GM12865 (cell line): ENCODE data around the gene POLR3B.

Experiments used
- DNase-seq: peaks from one replicate; pipeline ENCODE4 v3.0.0; 2010; ENCODE audit warnings: low read depth
- H3K4me3 ChIP-seq: 2 replicates; pipeline ENCODE4 v1.5.1; 2011; ENCODE audit warnings: mild to moderate bottlenecking, low read depth, low read length, control low read depth
- TF ChIP-seq, protein P1 (sequence below): IDR thresholded peaks from 2 replicates; pipeline ENCODE4 v1.5.1; 2011; ENCODE audit warnings: low read length, control low read depth, low read depth, inconsistent platforms; ENCODE audit not compliant: insufficient read depth; ENCODE audit errors: missing control alignments

Gene POLR3B

DNA sequence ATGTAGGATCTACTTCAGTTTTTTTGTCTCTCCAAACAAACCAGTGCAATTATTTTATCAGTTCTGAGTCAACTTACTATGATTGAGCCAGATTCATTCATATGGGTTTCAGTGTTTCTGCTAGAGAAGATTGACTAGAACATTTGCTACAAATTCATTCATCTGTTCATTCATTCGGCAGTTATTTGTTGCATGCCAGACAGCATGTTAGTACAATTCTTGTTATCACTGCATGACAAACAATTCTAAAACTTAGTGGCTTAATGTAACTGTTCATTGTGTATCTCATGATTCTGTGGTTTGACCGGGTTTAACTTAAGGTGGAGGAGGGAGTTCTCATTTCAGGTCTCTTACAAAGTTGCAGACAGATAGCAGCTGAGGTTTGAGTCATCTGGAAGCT, 52.3 kb downstream of the POLR3B start:
- no peak for DNase-seq
- TF ChIP-seq, protein P1, sequence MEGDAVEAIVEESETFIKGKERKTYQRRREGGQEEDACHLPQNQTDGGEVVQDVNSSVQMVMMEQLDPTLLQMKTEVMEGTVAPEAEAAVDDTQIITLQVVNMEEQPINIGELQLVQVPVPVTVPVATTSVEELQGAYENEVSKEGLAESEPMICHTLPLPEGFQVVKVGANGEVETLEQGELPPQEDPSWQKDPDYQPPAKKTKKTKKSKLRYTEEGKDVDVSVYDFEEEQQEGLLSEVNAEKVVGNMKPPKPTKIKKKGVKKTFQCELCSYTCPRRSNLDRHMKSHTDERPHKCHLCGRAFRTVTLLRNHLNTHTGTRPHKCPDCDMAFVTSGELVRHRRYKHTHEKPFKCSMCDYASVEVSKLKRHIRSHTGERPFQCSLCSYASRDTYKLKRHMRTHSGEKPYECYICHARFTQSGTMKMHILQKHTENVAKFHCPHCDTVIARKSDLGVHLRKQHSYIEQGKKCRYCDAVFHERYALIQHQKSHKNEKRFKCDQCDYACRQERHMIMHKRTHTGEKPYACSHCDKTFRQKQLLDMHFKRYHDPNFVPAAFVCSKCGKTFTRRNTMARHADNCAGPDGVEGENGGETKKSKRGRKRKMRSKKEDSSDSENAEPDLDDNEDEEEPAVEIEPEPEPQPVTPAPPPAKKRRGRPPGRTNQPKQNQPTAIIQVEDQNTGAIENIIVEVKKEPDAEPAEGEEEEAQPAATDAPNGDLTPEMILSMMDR: no peak
- H3K4me3 ChIP-seq: no peak overlapping the region

DNA sequence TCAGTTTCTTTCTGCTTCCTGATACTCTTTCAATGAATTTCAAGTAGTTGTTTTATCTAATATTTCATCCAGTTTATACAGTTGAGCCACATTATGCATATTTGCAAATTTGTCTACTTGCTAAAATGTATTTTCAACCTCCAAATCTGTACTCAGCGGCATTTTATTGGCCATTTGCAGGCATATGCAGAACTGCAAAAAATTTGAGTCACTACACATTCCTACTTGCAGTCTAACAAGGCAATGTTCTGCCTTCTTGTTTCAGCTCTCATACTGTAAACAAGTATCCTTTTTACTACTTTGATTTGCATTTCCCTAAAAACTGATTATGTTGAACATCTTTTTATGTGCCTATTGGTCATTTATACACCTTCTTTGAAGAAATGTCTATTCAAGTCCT, 55.0 kb downstream of the POLR3B start:
- no peak overlapping the region for H3K4me3 ChIP-seq
- TF ChIP-seq, protein P1: no peak
- no peak for DNase-seq

DNA sequence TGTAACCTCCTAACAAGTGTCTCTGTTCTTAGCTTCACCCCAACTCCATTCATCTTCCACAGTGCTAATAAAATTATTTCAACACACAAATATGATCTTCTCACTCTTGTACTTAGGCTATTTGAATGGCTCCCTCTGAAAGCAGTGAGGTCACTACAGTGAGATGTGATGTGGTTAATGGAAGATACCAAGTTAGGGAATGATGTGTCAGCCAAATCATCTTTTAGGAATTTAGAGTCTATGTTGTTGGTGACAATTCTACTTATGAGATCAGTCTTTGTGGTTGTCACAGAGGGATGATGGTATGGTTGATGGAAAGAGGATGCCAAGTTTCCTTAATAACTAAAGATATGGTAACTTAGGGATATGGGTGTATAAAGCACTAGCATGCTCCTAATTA, 57.6 kb downstream of the POLR3B start:
- DNase-seq: no peak
- H3K4me3 ChIP-seq: no peak overlapping the region
- TF ChIP-seq, protein P1: no peak

DNA sequence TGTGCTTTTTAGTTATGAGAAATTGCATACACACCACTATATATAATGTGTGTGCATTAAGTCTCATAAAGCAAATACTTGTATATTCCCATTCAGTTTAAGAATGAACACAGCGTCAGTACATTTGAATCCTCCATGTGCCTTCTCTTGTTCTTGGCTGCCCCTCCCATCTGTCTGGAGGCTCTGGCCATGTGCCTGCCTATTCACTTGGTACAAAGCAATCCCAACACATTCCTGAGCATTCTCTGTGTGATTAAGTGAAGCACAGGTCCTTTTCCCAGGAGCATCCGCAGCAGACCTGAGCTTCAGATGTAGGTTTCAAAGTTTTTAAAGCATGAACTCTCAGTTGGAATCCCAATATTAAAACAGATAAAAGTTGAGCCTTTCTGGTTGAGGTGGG, 58.7 kb downstream of the POLR3B start:
- no peak for DNase-seq

DNA sequence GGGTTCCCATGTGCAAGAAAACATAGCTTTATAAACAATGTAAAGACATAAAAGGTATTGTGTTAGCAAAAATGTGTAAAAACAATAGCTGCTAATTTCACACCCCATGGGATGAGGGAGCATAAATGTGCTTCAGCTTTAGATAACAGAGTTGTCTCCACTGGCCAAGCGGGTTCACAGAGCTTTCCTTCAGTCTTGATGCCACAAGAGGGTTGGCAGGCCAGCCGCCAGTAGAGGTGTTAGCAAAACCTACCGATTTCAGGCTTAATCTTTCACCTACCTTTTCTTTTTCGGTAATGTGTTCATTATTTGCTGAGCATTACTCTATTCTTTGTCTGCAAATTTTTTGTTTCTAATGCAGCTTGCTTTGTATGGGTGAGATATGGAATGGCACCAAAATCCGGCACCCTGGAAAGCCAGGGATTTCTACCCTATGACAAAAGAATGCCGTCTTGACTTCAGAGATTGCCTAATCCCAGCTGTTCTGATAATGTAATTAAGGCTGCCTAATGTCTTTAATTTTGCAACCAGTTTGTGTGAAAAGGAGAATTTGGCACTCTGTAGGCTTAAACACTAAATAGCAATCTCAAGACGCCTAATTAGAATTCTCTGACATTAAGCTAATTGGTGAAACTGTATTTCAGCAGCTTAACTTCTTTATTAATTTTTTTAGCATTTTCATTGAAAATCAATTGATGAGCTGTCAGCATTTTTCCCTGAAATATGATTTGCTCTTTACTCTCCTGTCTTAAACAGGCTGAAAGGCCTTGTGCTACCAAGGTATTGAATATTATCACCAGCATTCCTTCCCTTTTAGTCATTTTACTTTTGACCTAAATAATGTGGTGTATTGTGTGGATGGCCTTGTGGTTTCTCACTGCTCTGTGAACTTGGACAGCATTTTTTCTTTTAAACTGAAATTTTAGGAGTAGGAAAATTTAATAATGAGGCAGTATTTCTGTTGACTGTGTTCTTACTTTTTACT, 60.7 kb downstream of the POLR3B start:
- H3K4me3 ChIP-seq: no peak overlapping the region
- TF ChIP-seq, protein P1: no peak
- no peak for DNase-seq

More for the DNA sequence above, 58.7 kb downstream of the POLR3B start:
- no peak overlapping the region for H3K4me3 ChIP-seq
- TF ChIP-seq, protein P1: no peak

DNA sequence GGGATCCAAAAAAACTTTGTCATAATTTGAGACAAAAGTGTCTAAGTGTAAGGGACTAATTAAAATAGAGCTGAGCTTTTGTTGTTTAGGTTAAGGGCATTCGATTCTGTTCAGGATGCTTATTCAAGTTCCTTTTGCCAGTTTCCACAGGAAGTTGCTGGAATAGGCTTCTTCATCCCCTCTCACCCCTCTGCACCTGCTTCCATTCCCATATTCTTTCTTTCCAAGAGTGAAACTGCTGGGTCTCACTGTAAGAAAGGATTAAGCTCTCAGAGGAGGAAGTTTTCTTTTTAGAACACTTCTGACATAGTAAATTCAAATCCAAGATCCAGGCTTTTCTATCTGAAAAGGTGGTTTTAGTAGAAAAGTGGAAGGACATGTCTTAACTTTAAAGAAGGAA, 61.4 kb downstream of the POLR3B start:
- TF ChIP-seq, protein P1: no peak
- DNase-seq: no peak
- H3K4me3 ChIP-seq: no peak overlapping the region
